Lung (tissue), 12 donors: ENCODE results near the gene SMG6. TPM values are rescaled to one million over a fixed set of nuclear protein-coding genes. Genes with fewer than 3 reads are reported as not detected.

Source experiments
- ATAC-seq: fragments of 200-7000 bp; cut with Tn5 transposase; one replicate; pipeline ENCODE4 v1.9.1; 2020; ENCODE audit warnings: moderate number of reproducible peaks; ENCODE audit not compliant: insufficient read depth, low FRiP score
- DNase-seq, 3 donors: peaks; one replicate each; pipeline ENCODE4 v3.0.0-alpha.2; 2013 to 2017
- H3K27ac ChIP-seq, 2 donors: one replicate each; pipeline ENCODE4 v1.5.1; 2013; ENCODE audit warnings: mild to moderate bottlenecking in 2 of 2, moderate library complexity in 2 of 2, control low read depth in 1 of 2, inconsistent platforms in 1 of 2, low read depth in 1 of 2, low read length in 1 of 2
- H3K27me3 ChIP-seq, 3 donors: one replicate each; pipeline ENCODE4 v1.5.1; 2013; ENCODE audit warnings: low read length in 2 of 3; ENCODE audit not compliant: control insufficient read depth in 3 of 3, insufficient read depth in 3 of 3
- H3K36me3 ChIP-seq, 4 donors: one replicate each; pipeline ENCODE4 v1.5.1; 2013; ENCODE audit warnings: low read length in 4 of 4, mild to moderate bottlenecking in 1 of 4, moderate library complexity in 1 of 4; ENCODE audit not compliant: control insufficient read depth in 4 of 4, insufficient read depth in 4 of 4
- H3K4me1 ChIP-seq, 5 donors: one replicate each; pipeline ENCODE4 v1.5.1; 2013; ENCODE audit warnings: low read length in 5 of 5, mild to moderate bottlenecking in 2 of 5, moderate library complexity in 1 of 5; ENCODE audit not compliant: control insufficient read depth in 5 of 5, insufficient read depth in 5 of 5
- H3K4me3 ChIP-seq: one replicate; pipeline ENCODE4 v1.5.1; 2013; ENCODE audit warnings: mild to moderate bottlenecking, control low read depth, moderate library complexity
- H3K9ac ChIP-seq, 2 donors: one replicate each; pipeline ENCODE4 v1.5.1; 2013; ENCODE audit warnings: low read length in 2 of 2, control low read depth in 1 of 2; ENCODE audit not compliant: insufficient read depth in 1 of 2
- H3K9me3 ChIP-seq, 4 donors: one replicate each; pipeline ENCODE4 v1.5.1; 2013; ENCODE audit warnings: low read length in 3 of 4, mild to moderate bottlenecking in 1 of 4, moderate library complexity in 1 of 4; ENCODE audit not compliant: control insufficient read depth in 4 of 4, insufficient read depth in 3 of 4
- WGBS, 2 donors: extraction: QIAGEN DNeasy Blood & Tissue Kit; methylation state at CpG; one replicate each; pipeline ENCODE4 v1.1.7; 2013; 5-methylcytosine and 5-hydroxymethylcytosine counted together
- polyA plus RNA-seq, 2 donors: library from polyadenylated mRNA; stranded (reverse); fragments of 200-250 nt; gene quantifications; one replicate each; pipeline ENCODE4 v1.2.1, GENCODE V29; 2013
- total RNA-seq, 2 donors: library from RNA; depleted of rRNA in 1 of 2; stranded (reverse); fragments of >200 nt in 1 of 2; gene quantifications; one replicate each; pipeline ENCODE4 v1.2.1, GENCODE V29; 2014 to 2021
- TF ChIP-seq, protein P1 (sequence below): IDR thresholded peaks from 2 replicates; pipeline ENCODE4 v1.5.1; 2012; ENCODE audit warnings: mild to moderate bottlenecking; ENCODE audit errors: control extremely low read depth, extremely low read depth
- donor health status: control.
- donor health status: control.
- donor health status: Bipolar disorder and iron deficiency.
- donor health status: healthy.
- donor health status: DM: yes; HTN: yes; CAD: no.

SMG6 gene
- total and polyA plus RNA-seq, 4 donors, result 17.6 to 45.1 (median 28.9) TPM

DNA sequence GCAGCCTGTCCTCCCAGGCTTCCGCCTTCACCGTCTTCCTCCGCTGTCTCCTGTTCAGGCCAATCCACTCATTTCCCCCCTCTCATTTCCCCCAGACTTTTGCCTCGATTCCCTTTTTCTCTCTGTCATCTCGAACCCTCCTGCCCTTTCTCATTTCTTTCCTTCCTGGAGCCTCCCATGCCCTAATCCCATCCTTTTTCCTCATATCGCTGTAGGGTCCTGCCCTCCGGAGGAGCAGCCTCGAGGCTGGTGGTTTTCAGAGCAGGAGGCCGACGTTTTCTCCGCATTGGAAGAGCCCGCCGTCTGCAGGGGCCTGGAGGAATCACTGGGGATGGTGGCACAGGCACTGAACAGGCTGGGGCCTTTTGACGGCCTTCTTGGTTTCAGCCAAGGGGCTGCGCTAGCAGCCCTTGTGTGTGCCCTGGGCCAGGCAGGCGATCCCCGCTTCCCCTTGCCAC is 261.2 kb downstream of the SMG6 start:
- 22 to 24% methylated on average over 17 of the region's 17 CpGs for WGBS, 2 donors
- H3K4me3 ChIP-seq, result peak overlapping the region; percentile 71
- H3K9me3 ChIP-seq, result no peaks in the 10 kb centered on the region
- ATAC-seq (no peak), DNase-seq (peak; percentile 53 to 64 (median 58))
- H3K27me3 ChIP-seq, result no peaks in the 10 kb centered on the region
- TF ChIP-seq, protein P1, sequence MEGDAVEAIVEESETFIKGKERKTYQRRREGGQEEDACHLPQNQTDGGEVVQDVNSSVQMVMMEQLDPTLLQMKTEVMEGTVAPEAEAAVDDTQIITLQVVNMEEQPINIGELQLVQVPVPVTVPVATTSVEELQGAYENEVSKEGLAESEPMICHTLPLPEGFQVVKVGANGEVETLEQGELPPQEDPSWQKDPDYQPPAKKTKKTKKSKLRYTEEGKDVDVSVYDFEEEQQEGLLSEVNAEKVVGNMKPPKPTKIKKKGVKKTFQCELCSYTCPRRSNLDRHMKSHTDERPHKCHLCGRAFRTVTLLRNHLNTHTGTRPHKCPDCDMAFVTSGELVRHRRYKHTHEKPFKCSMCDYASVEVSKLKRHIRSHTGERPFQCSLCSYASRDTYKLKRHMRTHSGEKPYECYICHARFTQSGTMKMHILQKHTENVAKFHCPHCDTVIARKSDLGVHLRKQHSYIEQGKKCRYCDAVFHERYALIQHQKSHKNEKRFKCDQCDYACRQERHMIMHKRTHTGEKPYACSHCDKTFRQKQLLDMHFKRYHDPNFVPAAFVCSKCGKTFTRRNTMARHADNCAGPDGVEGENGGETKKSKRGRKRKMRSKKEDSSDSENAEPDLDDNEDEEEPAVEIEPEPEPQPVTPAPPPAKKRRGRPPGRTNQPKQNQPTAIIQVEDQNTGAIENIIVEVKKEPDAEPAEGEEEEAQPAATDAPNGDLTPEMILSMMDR, result no peak
- H3K9ac ChIP-seq, result peak overlapping the region; percentile 88 to 94
- H3K4me1 ChIP-seq, result peaks cover 0 to 13% (median 7%) of the 10 kb centered on the region in 5 donors
- peaks cover 0 to 17% (median 14%) of the 10 kb centered on the region in 4 donors for H3K36me3 ChIP-seq
- peak overlapping the region; percentile 89 to 92 for H3K27ac ChIP-seq

- 1% methylated on average over 91 to 92 of the region's 93 CpGs for WGBS, 2 donors
- Histone ChIP-seq H3K27ac (peak within 1 kb of the TSS; percentile 89 to 92), H3K4me3 (peak within 1 kb of the TSS; percentile 81), H3K9me3 (no peaks in the 10 kb centered on the region), H3K36me3 (peaks cover 0 to 22% (median 16%) of the 10 kb centered on the region in 4 donors), H3K4me1 (peaks cover 0 to 13% (median 7%) of the 10 kb centered on the region in 5 donors), H3K27me3 (no peaks in the 10 kb centered on the region), H3K9ac (peak within 1 kb of the TSS; percentile 88 to 94)
- peak; percentile 92 for ATAC-seq
- DNase-seq, result peak; percentile 96 to 97 (median 97)
- TF ChIP-seq, protein P1, result peak; percentile 50
Observed at GRCh38 chr17:2041561-2042389, 261.8 kb downstream of the SMG6 start, which contains the start of gene OVCA2. TSS of gene OVCA2 (plus strand) at chr17:2042022. CDS start at chr17:2042048, 26 bp downstream.

- Histone ChIP-seq H3K27ac (peak overlapping the region; percentile 61 to 89), H3K9me3 (no peaks in the 10 kb centered on the region), H3K36me3 (peaks cover 0 to 29% (median 20%) of the 10 kb centered on the region in 4 donors), H3K27me3 (no peaks in the 10 kb centered on the region), H3K4me1 (peaks cover 0 to 13% (median 7%) of the 10 kb centered on the region in 5 donors), H3K4me3 (peak overlapping the region; percentile 81), H3K9ac (peak overlapping the region in 1 of 2 donors; percentile 23)
- TF ChIP-seq, protein P1, result no peak
- ATAC-seq (peak; percentile 2), DNase-seq (no peak)
- 45 to 50% methylated on average over 16 of the region's 16 CpGs for WGBS, 2 donors
Observed at GRCh38 chr17:2040942-2041560, 262.5 kb downstream of the SMG6 start.
